IPS-20b (cell line): Measurements from ENCODE around the gene DNAH6.

Experiments
- H3K27ac ChIP-seq: one replicate; pipeline ENCODE4 v1.5.1; 2013; ENCODE audit warnings: low read length
- H3K27me3 ChIP-seq: 2 replicates; pipeline ENCODE4 v1.6.1; 2013; ENCODE audit warnings: mild to moderate bottlenecking, low read length, inconsistent platforms; ENCODE audit not compliant: insufficient read depth
- H3K36me3 ChIP-seq: 2 replicates; pipeline ENCODE4 v1.6.1; 2013; ENCODE audit warnings: low read depth, mild to moderate bottlenecking, inconsistent platforms, low read length, moderate library complexity; ENCODE audit not compliant: insufficient read depth
- H3K4me1 ChIP-seq: 2 replicates; pipeline ENCODE4 v1.6.1; 2013; ENCODE audit warnings: mild to moderate bottlenecking, control low read depth, inconsistent platforms, low read length, moderate library complexity; ENCODE audit not compliant: insufficient read depth
- H3K4me3 ChIP-seq: 2 replicates; pipeline ENCODE4 v1.5.1; 2013; ENCODE audit warnings: mild to moderate bottlenecking, low read length, inconsistent platforms
- H3K9ac ChIP-seq: 2 replicates; pipeline ENCODE4 v1.6.1; 2013; ENCODE audit warnings: low read depth, mild to moderate bottlenecking, inconsistent platforms, low read length, moderate library complexity
- H3K9me3 ChIP-seq: 2 replicates; pipeline ENCODE4 v1.6.1; 2013; ENCODE audit warnings: mild to moderate bottlenecking, low read depth, low read length, inconsistent platforms; ENCODE audit not compliant: insufficient read depth

Gene DNAH6

GRCh38 chr2:84850471-84850870 lies 334.2 kb downstream of the DNAH6 start:
- Histone ChIP-seq H3K36me3 (no peaks in the 10 kb centered on the region), H3K27ac (no peak overlapping the region), H3K4me1 (peaks cover 3% of the 10 kb centered on the region; the same call in 1 of the 2 replicates), H3K4me3 (no peak overlapping the region), H3K9ac (no peak overlapping the region), H3K27me3 (peaks cover 15% of the 10 kb centered on the region), H3K9me3 (no peaks in the 10 kb centered on the region)

- Histone ChIP-seq H3K27me3 (peaks cover 29% of the 10 kb centered on the region), H3K4me3 (no peak overlapping the region)
These were observed 335.6 kb downstream of the DNAH6 start for GRCh38 chr2:84851876-84852275.

DNA sequence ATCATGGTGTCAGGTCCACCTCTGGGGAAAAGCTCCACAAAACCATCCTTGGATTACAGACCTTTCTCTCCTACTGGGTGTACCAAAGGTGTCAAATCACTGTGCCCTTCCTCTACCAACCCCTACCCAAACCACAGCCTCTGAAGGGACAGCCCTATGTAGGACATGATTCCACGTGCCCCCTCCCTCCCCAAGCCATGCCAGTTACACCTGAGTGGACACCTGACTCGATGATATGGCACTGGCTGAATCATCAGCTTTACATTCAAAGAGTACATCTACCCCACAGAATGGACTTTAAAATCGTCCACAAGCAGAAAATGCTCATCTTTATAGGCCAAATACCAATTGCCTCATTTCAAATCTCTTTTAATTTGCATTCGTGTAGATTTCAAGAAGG lies 338.6 kb downstream of the DNAH6 start:
- Histone ChIP-seq H3K27ac (no peak overlapping the region), H3K4me3 (no peak overlapping the region), H3K9me3 (no peaks in the 10 kb centered on the region), H3K4me1 (peaks cover 15% of the 10 kb centered on the region; the same call in 1 of the 2 replicates), H3K36me3 (no peaks in the 10 kb centered on the region), H3K9ac (no peak overlapping the region), H3K27me3 (peaks cover 43% of the 10 kb centered on the region)

More at GRCh38 chr2:84851876-84852275, 335.6 kb downstream of the DNAH6 start:
- no peaks in the 10 kb centered on the region for H3K9me3 ChIP-seq
- peaks cover 15% of the 10 kb centered on the region; the same call in 1 of the 2 replicates for H3K4me1 ChIP-seq
- H3K36me3 ChIP-seq, result no peaks in the 10 kb centered on the region
- no peak overlapping the region for H3K27ac ChIP-seq
- no peak overlapping the region for H3K9ac ChIP-seq

- no peak overlapping the region for H3K9ac ChIP-seq
- H3K36me3 ChIP-seq, result no peaks in the 10 kb centered on the region
- H3K27ac ChIP-seq, result no peak overlapping the region
- peaks cover 43% of the 10 kb centered on the region for H3K27me3 ChIP-seq
- H3K4me1 ChIP-seq, result peaks cover 15% of the 10 kb centered on the region; the same call in 1 of the 2 replicates
- peak overlapping the region; percentile 38; the same call in 1 of the 2 replicates for H3K4me3 ChIP-seq
- no peaks in the 10 kb centered on the region for H3K9me3 ChIP-seq
These were observed 339.4 kb downstream of the DNAH6 start for GRCh38 chr2:84855731-84856130.

GRCh38 chr2:84856787-84857186 lies 340.5 kb downstream of the DNAH6 start:
- H3K4me1 ChIP-seq, result peaks cover 15% of the 10 kb centered on the region; the same call in 1 of the 2 replicates
- no peaks in the 10 kb centered on the region for H3K36me3 ChIP-seq
- no peak overlapping the region for H3K4me3 ChIP-seq
- no peak overlapping the region for H3K27ac ChIP-seq
- H3K9ac ChIP-seq, result no peak overlapping the region
- H3K27me3 ChIP-seq, result peaks cover 43% of the 10 kb centered on the region
- H3K9me3 ChIP-seq, result no peaks in the 10 kb centered on the region

GRCh38 chr2:84857566-84857965 lies 341.3 kb downstream of the DNAH6 start:
- Histone ChIP-seq H3K4me3 (no peak overlapping the region), H3K9me3 (no peaks in the 10 kb centered on the region), H3K36me3 (no peaks in the 10 kb centered on the region), H3K9ac (no peak overlapping the region), H3K27me3 (peaks cover 48% of the 10 kb centered on the region), H3K4me1 (peaks cover 15% of the 10 kb centered on the region; the same call in 1 of the 2 replicates), H3K27ac (no peak overlapping the region)

GRCh38 chr2:84858123-84858522 lies 341.8 kb downstream of the DNAH6 start:
- H3K9me3 ChIP-seq, result no peaks in the 10 kb centered on the region
- no peak overlapping the region for H3K4me3 ChIP-seq
- H3K36me3 ChIP-seq, result no peaks in the 10 kb centered on the region
- H3K9ac ChIP-seq, result no peak overlapping the region
- H3K27ac ChIP-seq, result no peak overlapping the region
- H3K4me1 ChIP-seq, result peaks cover 15% of the 10 kb centered on the region; the same call in 1 of the 2 replicates
- H3K27me3 ChIP-seq, result peaks cover 48% of the 10 kb centered on the region

GRCh38 chr2:84858937-84859336 lies 342.6 kb downstream of the DNAH6 start:
- Histone ChIP-seq H3K27ac (no peak overlapping the region), H3K9me3 (no peaks in the 10 kb centered on the region), H3K9ac (no peak overlapping the region), H3K4me1 (peaks cover 15% of the 10 kb centered on the region; the same call in 1 of the 2 replicates), H3K36me3 (no peaks in the 10 kb centered on the region), H3K4me3 (no peak overlapping the region), H3K27me3 (peaks cover 48% of the 10 kb centered on the region)

- Histone ChIP-seq H3K27ac (no peak overlapping the region), H3K4me1 (peaks cover 1% of the 10 kb centered on the region; the same call in 1 of the 2 replicates), H3K9ac (no peak overlapping the region), H3K36me3 (no peaks in the 10 kb centered on the region), H3K4me3 (no peak overlapping the region), H3K9me3 (no peaks in the 10 kb centered on the region), H3K27me3 (peaks cover 22% of the 10 kb centered on the region)
These were observed 345.2 kb downstream of the DNAH6 start for GRCh38 chr2:84861539-84861938.

DNA sequence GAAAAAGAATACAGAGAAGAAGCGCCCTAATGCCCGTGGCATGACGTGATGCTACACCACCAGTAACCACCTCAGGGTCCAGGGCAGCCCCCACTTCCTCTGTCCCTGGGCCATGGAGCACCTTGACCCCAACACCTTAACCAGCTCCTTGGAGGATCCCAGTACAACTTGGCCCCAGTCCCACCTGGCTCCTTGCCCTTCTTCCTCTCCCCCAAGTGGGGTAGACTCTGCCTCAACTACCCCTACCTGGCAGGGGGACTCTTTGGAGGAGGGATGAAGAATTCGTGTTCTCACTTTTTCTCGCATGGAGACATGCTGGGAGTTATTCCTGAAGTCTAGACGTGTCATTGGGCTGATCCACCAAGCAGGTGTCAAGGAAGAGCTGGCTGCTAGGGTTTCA lies 345.7 kb downstream of the DNAH6 start:
- H3K4me1 ChIP-seq, result no peaks in the 10 kb centered on the region
- H3K4me3 ChIP-seq, result no peak overlapping the region
- no peaks in the 10 kb centered on the region for H3K9me3 ChIP-seq
- peaks cover 17% of the 10 kb centered on the region for H3K27me3 ChIP-seq
- H3K36me3 ChIP-seq, result no peaks in the 10 kb centered on the region
- no peak overlapping the region for H3K27ac ChIP-seq
- H3K9ac ChIP-seq, result no peak overlapping the region

GRCh38 chr2:84865181-84865783 lies 349.0 kb downstream of the DNAH6 start:
- no peaks in the 10 kb centered on the region for H3K9me3 ChIP-seq
- H3K36me3 ChIP-seq, result no peaks in the 10 kb centered on the region
- peaks cover 5% of the 10 kb centered on the region; the same call in 1 of the 2 replicates for H3K27me3 ChIP-seq
- H3K4me3 ChIP-seq, result no peak overlapping the region
- H3K9ac ChIP-seq, result no peak overlapping the region
- H3K4me1 ChIP-seq, result no peaks in the 10 kb centered on the region
- no peak overlapping the region for H3K27ac ChIP-seq

- Histone ChIP-seq H3K27ac (no peak overlapping the region), H3K9ac (no peak overlapping the region), H3K4me1 (no peaks in the 10 kb centered on the region), H3K4me3 (no peak overlapping the region), H3K27me3 (peaks cover 5% of the 10 kb centered on the region; the same call in 1 of the 2 replicates), H3K9me3 (no peaks in the 10 kb centered on the region), H3K36me3 (no peaks in the 10 kb centered on the region)
These were observed 349.8 kb downstream of the DNAH6 start for GRCh38 chr2:84866122-84866521.
